ENCODE results near the gene SLC15A2.

SLC15A2 gene

DNA sequence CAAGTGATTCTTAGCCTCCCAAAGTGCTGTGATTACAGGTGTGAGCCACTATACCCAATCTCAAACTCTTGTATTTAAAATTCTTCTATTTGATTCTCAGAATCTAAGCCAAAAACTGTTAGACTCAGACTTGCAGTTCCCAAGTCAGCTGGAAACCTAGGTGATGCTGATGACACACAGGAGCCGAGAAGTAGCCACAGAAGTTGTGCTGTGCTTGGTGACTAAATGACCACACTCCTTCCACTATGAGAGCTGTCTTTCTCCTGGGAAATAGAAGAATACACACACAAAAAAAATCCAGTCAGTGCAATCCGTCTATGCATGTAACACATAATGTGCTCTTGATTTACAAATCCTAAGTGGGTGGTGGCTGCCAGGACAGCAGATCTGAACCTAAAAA, 93.9 kb downstream of the SLC15A2 start:
- no peak for DNase-seq

DNA sequence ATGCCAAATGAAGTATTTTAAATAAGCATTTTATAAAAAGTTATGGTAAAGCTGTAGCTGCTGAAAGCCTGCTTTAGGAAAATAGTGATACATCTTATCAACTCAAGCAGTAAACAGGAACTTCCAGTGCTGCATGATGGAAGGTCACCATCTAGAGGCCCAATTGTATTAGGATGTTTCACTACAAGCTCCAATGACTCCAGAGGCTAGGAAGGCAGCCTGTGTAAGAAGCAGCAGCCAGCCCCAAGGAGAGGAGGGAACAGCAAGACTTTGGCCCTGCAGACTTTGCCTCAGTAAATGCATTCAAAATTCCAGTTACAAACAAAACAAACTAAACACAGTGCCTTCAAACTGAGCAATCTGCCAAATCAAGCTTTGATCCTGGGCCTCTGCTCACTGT, 95.7 kb downstream of the SLC15A2 start:
- no peak for DNase-seq

DNA sequence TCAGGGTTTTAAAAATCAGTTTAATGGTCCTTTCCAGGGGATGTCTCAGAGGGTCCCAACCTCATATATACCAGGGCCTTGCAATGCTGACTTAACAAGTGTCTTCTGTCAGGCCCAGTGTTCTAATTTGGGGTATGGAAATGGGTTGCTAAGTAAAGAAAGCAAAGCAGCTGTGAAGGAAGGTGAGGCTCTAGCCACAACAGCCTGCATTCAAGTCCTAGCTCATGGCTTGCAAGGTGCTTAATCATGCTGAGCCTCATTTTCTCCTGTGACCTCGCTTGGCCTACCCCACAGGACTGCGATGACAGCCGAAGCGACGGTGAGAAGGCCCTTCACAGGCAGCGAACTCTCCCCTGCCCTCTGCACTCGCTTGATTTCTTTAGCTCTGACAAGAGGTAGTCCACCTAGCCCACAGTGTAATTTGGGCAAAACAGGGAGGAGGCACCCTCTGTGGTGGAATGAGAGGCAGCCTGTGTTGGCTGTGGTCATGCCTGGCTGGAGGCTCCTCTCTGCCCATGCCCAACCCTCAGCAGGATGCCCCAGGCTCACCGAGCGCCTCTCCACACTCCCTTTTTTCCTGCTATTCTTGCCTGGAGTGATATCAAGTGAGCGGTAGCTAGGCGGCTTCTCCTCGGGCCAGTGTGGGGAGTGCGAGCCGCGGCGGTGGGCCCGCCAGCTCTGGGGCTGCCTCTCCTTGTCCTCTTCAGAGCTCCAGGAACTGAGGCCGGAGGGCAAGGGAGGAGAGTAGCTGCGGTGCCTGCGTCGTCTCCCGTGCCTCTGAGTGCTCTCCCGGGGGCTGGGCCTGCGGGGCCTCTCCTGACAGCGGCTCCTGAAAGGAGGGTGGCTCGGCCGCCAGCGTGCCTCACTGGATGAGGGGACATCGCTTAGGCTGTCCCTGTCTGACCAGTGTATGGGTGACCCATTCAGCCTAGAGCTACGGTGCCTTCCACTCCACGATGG, 98.7 kb downstream of the SLC15A2 start:
- DNase-seq, result no peak
